ENCODE measurements around the gene WDR64. TPM values are rescaled to one million over a fixed set of nuclear protein-coding genes. Genes with fewer than 3 reads are reported as not detected.

WDR64 gene
- total RNA-seq, 4 donors from 2014 or later: not detected

- DNase-seq (ENCODE audit: low spot score): no peak
- TF ChIP-seq CTCF (IDR thresholded peaks at IDR 0.05): no peak
- no peak for ATAC-seq (ENCODE audit: low FRiP score)
Observed at GRCh38 chr1:241707442-241707841, 55.4 kb downstream of the WDR64 start.

GRCh38 chr1:241711326-241711725, 59.2 kb downstream of the WDR64 start:
- no peak for DNase-seq (ENCODE audit: low spot score)
- ATAC-seq (ENCODE audit: low FRiP score): no peak
- no peak for TF ChIP-seq CTCF (IDR thresholded peaks at IDR 0.05)

DNA sequence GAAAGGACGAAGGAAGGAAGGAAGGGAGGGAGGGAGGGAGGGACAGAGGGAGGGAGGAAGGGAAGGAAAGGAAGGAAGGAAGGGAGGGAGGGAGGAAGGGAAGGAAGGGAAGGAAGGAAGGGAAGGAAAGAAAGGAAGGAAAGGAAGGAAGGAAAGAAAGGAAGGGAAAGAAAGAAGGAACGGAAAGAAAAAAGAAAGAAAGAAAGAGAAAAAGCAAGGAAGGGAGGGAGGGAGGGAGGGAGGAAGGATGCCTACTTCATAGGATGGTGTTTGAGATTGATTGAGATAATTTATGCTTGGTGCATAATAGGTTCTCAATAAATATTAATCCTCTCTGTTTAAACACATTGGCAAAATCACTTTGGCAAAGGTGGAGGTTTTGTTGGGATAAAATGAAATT, 61.2 kb downstream of the WDR64 start:
- DNase-seq (ENCODE audit: low spot score) (no peak), ATAC-seq (ENCODE audit: low FRiP score) (no peak)
- no peak for TF ChIP-seq CTCF (IDR thresholded peaks at IDR 0.05)

- no peak for TF ChIP-seq CTCF (IDR thresholded peaks at IDR 0.05)
- no peak for ATAC-seq (ENCODE audit: low FRiP score)
- DNase-seq (ENCODE audit: low spot score): no peak
Observed at GRCh38 chr1:241714321-241715218, 62.5 kb downstream of the WDR64 start.

GRCh38 chr1:241715435-241715834, 63.4 kb downstream of the WDR64 start:
- DNase-seq (ENCODE audit: low spot score) (no peak), ATAC-seq (ENCODE audit: low FRiP score) (no peak)
- no peak for TF ChIP-seq CTCF (IDR thresholded peaks at IDR 0.05)

DNA sequence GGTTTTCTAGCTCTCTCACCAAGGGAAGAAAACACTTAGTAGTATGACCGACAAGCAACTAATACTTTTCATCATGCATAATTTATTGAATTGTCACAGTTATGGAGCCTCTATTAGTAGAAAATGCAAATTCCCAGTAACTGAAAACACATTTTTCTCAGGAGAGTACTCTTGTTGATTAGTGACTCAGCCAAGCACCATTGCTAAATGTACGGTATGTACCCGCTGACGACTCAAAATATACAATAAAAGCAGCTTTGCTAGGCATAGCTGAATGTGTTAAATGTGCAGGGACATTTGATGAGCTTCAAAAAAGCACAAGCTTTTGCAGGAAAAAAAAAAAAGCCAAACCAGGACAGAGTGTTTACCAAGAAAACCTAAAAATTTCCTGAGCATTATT, 63.9 kb downstream of the WDR64 start:
- no peak for DNase-seq (ENCODE audit: low spot score)
- TF ChIP-seq CTCF (IDR thresholded peaks at IDR 0.05): no peak
- ATAC-seq (ENCODE audit: low FRiP score): no peak
